Measurements from ENCODE around the gene ANKDD1A. TPM values are rescaled to one million over a fixed set of nuclear protein-coding genes. Genes with fewer than 3 reads are reported as not detected.

Gene ANKDD1A
- total and polyA plus RNA-seq, 2 experiments from 2014 or later: 6.7 to 9.3 TPM

- H3K27me3 Mint-ChIP-seq (ENCODE audit: insufficient read depth, low read depth, poor library complexity): peaks cover 2% of the 10 kb centered on the region
- ATAC-seq: peak; percentile 19; the same call in 1 of the 3 replicates
- TF ChIP-seq CTCF (conservative IDR thresholded peaks at IDR 0.05; ENCODE audit: low read depth in 2 of 2) (no peak), REST (IDR thresholded peaks at IDR 0.05; ENCODE audit: unreplicated experiment) (no peak), EZH2 (IDR thresholded peaks at IDR 0.05; ENCODE audit: low read depth, unreplicated experiment) (no peak), POLR2AphosphoS5 (IDR thresholded peaks at IDR 0.05; ENCODE audit: low read depth) (no peak), ZNF462 (CRISPR knock-in tag; IDR thresholded peaks at IDR 0.05) (no peak), NANOG (IDR thresholded peaks at IDR 0.05; ENCODE audit: borderline replicate concordance) (no peak), ETS1 (IDR thresholded peaks at IDR 0.05) (no peak), EZH2phosphoT487 (IDR thresholded peaks at IDR 0.05; ENCODE audit: unreplicated experiment) (no peak), ZNF331 (CRISPR knock-in tag; IDR thresholded peaks at IDR 0.05; ENCODE audit: low read depth) (no peak), JUNB (IDR thresholded peaks at IDR 0.05; ENCODE audit: unreplicated experiment) (no peak), ZNF114 (CRISPR knock-in tag; IDR thresholded peaks at IDR 0.05) (no peak), STAT1 (IDR thresholded peaks at IDR 0.05; ENCODE audit: unreplicated experiment) (no peak), CREB1 (CRISPR knock-in tag; IDR thresholded peaks at IDR 0.05; ENCODE audit: low read depth) (no peak)
- H3K36me3 Mint-ChIP-seq (ENCODE audit: low read depth): no peaks in the 10 kb centered on the region; the same call in 2 of the 3 replicates
- H3K4me1 Mint-ChIP-seq: peaks cover 14% of the 10 kb centered on the region
- Histone ChIP-seq H3K36me3 (ENCODE audit: insufficient read depth) (no peaks in the 10 kb centered on the region), H3K4me3 (no peak overlapping the region), H3K27me3 (ENCODE audit: insufficient read depth) (no peaks in the 10 kb centered on the region), H2AFZ (no peak overlapping the region), H3K9me2 (ENCODE audit: insufficient read depth) (no peaks in the 10 kb centered on the region), H3F3A (replicated peaks; ENCODE audit: low read depth) (no peaks in the 10 kb centered on the region), H3K4me2 (no peak overlapping the region), H3K27ac (ENCODE audit: low read depth) (no peak overlapping the region), H3K4me1 (ENCODE audit: insufficient read depth) (0 out of 2 replicates have a peak, but pooled peaks cover 8% of the 10 kb centered on the region), H3K79me2 (replicated peaks; ENCODE audit: insufficient read depth) (no peaks in the 10 kb centered on the region), H4K20me1 (replicated peaks; ENCODE audit: insufficient read depth) (no peaks in the 10 kb centered on the region)
- no peak for DNase-seq (ENCODE audit: low spot score)
- H3K27ac Mint-ChIP-seq: no peak overlapping the region
- no peak overlapping the region for H3K4me3 Mint-ChIP-seq
- no peaks in the 10 kb centered on the region for H3K9me3 Mint-ChIP-seq
Measured at GRCh38 chr15:64921711-64922110, 10.0 kb downstream of the ANKDD1A start.

All from GM23338 (cell line).